NCI-H1105 treated with DMSO at 0.1 percent for 48 hours (cell line): Measurements from ENCODE around the gene USH2A.

ENCODE experiments used
- DNase-seq: peaks from one replicate; lab custom pipeline; 2025; lab: John Stamatoyannopoulos, UW

The USH2A gene

GRCh38 chr1:216124192-216124781 lies 299.0 kb downstream of the USH2A start:
- DNase-seq = no peak

DNA sequence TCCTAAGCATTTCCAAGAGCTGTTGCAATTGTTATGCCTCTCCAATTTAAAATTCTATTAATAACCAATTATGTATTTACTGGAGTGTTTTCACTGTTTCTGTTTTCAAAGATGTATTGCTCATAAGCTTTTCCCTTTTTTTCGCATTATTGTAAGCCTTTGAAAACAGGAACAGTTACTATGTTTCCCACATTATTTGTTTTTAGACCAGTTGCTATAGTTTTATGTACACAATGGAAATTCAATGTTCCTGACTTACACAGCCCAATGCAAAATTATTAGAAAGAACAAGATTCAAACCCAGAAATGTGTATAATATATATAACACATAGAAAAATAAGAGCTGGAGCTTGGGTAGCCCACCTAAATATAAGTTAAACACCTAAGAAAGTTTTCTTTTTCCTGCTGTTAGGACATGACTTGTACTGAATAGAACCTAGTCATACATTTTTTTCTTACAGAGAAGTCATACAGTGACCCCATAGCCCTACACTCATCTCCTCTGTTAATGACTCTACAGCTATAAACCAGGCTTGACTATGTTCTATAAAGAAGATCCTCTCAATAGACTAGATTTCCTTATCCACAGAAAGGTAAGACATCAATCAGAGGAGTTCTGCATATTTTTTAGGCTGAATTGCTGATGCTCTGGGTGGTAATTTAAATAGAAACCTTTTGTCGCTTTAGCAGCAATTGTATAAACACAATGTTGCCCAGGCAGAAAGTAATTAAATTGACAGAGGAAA lies 299.6 kb downstream of the USH2A start:
- no peak for DNase-seq

DNA sequence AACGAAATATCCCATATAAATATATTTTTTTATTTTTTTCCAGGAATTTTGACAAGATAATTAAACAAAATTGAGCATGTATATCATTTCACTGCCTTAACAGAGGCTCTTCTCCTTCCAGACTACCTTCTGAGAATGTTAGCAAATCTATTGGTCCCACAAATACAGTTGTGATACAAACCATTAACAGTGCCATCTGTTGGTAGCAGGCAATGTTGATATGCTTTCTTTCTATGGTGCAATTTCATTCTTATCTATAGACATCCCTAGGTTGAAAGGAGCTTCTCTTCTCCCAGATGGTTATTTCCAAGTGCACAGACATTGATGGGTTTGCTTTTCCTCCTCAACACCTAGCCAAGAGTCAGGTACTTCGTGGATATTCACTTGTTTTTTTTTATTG lies 303.6 kb downstream of the USH2A start:
- DNase-seq = peak; percentile 47

- DNase-seq = no peak
Observed at GRCh38 chr1:216114180-216114579, 309.1 kb downstream of the USH2A start.

- no peak for DNase-seq
Observed at GRCh38 chr1:216113181-216113580, 310.1 kb downstream of the USH2A start.

- DNase-seq = no peak
Observed at GRCh38 chr1:216111842-216112241, 311.4 kb downstream of the USH2A start.

DNA sequence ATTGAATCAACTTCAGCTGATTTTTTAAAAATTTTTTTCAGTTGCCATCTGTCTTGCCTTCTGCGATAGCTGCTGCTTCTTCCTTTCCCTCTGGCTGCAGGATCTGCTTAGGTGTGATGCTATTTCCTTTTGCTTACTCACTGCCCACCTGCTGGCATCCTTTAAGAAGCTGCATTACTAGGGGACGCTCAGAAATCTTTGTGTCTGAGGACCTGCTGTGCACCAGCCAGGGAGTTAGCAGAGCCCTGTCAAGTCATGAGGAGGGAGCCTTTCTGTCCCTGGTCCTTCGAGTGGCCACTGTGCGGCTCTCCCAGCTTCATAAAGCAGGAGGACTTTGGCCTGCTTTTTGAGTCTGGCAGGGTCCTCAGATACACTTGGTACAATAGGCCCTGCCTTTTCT lies 327.8 kb downstream of the USH2A start:
- DNase-seq = no peak

- peak; percentile 11 for DNase-seq
Observed at GRCh38 chr1:216090556-216090955, 332.7 kb downstream of the USH2A start.

DNA sequence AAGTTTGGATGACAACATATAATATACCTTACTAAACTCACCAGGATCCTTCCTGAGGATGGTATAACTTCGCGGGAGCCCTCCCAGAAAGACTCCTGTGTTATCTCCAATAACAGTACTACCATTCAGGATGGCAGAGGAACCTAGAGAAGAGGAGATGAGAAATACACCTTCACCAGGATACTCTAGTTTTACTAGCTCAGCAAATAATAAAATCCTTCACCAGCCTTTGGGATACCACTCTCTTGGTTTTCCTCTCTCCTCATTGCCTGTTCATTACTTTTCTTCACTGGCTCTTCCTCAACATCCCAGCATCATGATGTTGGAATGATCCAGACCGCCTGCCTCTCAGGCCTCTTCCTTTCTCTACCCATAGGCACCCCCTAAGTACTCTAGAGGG lies 336.6 kb downstream of the USH2A start:
- no peak for DNase-seq

DNA sequence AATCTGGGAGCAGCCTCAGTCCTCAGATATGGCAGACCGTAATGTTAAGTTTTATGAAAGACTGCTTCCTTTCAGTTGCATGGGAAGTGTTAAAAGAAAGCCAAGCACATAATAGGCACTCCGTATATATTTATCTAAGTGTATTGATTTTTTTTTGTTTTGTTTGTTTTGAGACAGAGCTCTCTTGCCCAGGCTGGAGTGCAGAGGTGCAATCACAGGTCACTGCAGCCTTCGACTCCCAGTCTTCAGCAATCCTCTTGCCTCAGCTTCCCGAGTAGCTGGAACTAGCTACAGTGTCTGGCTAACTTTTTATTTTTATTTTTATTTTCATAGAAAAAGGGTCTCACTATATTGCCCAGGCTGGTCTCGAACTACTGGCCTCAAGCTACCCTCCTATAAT lies 341.8 kb downstream of the USH2A start:
- peak; percentile 5 for DNase-seq

DNA sequence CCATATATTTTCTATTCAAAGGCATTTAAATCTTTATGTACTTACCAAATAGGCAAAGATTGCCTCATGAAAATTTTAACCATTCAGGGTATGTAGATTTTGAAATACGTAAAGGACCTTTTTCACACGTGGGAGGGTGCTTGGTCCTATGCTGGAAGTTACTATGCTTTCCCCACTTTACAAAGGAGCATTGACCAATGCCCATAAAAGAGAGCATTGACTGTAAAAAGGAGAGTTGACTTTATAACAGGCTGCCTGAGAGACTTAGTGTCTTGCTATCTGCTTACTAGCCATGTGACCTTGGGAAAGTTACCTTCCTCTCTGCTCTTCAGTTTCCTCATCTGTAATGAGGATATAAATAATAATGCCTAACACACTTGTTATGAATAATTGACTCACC lies 346.5 kb downstream of the USH2A start:
- no peak for DNase-seq

DNA sequence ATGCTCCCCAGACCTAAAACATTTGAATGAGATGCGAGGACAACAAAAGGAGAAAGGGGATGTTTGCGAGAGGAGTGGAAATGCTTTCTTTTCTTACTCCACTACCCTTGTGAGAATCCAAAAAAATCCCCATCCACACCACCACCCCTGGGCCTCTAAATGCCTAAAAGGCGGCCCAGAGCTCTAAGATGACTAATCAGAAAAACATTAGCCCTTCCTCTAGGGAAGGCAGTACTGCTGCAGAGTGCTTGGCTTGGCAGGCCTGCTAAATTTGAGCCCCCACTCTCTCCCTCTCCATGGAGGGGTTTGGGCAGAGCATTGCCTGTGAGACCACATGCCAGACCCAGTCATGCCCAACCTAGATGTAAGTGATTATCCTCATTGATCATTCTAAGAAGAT lies 347.9 kb downstream of the USH2A start:
- no peak for DNase-seq

DNA sequence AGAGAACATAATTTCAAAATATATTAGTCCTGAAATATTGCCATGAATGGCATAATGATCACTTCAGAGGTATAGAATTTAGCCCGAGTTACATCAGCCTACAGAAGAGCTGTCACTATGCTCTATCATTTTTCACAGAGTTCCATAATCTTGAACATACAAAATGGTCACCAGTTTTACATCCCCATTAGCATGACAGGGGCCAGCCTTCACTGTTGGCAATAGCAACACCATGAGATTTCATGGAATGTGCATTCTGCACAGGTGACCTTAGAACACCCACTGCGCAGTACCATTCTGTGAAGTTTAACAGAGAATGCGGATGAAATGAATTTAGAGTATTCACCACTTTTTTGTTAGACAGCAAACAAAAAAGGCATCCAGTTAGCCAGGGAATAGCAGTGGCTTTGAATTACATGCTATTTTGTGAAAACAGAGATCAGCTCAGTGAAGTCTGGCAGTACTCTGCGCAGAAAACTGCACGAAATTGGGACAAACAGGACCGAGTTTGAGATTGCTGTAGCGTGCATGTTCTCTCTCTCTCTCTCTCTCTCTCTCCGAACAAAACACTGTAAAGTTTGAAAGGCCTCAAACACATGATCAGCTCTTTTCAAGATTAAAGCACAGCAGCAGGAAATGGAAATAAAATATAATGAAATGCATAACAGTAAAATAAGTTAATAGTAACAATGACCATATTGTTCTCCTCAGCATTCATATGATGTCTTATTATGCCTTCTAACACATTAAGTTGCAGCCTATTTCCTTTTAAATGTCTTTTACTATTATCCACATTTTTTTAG lies 349.3 kb downstream of the USH2A start:
- no peak for DNase-seq

DNA sequence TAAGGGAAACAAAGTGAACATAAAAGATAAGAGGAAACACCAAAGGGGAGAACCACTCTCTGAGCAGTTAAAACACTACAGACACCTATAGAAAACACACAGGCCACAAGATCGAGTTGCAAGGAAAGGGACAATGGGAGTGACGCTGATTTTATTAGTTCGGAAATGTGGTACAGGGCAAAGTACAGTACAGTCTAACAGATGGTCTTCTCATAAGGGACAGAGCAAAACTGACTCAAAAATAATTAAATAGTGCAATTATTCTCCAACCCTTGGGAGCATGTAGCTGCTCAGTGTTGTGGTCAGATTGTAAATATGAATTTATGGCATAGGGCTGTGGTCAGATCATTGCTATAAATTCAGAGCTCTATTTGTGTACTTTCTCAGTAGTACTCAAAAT lies 352.0 kb downstream of the USH2A start:
- no peak for DNase-seq

GRCh38 chr1:216064643-216065042 lies 358.6 kb downstream of the USH2A start:
- DNase-seq = no peak

DNA sequence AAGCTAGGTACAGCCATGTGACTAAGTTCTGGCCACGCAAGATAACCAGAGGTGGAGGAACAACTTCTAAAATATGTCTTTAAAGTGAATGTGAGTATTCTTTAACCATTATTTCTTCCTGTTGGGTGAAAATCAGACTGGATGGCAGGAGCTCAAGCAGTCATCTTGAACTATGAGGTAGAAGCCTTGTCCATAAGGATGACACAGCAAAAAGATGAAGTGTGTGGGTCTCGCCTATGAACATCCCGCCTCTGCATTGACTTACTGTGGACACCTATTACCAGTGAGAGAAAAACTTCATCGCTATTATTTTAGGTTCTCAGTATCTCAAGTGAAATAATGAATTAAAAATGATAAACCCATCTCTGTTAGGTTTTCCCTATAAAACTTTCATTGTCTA lies 365.3 kb downstream of the USH2A start:
- DNase-seq = no peak

- DNase-seq = no peak
Observed at GRCh38 chr1:216057063-216057462, 366.2 kb downstream of the USH2A start.

DNA sequence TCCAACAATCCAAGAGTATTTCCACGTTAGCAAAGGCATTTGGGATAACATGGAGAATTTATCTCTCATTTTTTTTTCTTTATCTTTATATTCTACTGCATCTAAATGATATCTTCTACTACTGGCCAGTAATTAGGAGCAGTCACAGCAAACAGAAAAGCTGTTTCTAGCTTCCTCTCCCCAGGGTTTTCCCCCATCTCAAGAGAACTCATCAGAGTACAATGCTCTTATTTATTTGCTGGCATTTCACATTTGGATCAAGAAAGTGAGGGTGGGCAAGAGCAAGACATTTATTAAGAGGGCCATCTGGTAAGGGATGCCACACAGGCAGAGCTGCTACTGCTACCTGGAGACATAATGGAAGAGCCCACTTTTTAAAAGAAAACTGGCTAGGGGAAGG lies 368.2 kb downstream of the USH2A start:
- no peak for DNase-seq

- DNase-seq = peak; percentile 82
Observed at GRCh38 chr1:216054600-216054999, 368.6 kb downstream of the USH2A start.

- DNase-seq = no peak
Observed at GRCh38 chr1:216051071-216051470, 372.2 kb downstream of the USH2A start.

DNA sequence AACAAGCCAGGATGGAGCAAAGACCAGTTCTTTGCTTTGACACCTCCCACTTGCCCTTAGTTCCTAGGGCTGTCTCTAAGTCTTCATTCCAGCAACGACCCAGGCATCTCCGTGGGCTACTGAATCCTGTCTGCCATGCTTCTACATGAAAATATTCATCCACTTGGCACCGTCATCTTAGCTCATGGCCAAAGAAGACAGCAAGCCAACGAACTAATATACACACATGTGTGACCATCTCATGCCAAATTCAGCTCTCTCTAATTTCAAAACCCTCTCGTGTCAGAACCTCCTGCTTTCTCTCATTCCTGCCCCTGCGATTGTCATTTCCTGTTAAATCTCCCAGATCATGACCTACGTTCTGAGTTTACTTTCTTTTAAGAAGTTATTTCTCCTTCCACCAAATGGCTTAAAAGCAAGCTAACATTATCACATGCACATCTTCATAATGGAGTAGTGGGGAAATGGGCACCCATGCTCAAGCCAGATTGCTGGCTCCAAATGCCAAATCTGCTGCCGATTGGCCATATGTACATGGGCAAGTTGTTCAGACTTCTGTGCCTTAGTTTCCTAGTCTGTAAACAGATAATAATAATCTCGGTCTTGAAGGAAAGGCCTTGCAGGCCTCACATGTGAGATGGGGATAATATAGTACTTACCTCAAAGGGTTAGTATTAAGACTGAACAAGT lies 373.4 kb downstream of the USH2A start:
- no peak for DNase-seq

GRCh38 chr1:216047811-216048572 lies 375.3 kb downstream of the USH2A start:
- DNase-seq = peak; percentile 56
